GM10266 (cell line): Measurements from ENCODE around the gene IFI35.

Experiments
- DNase-seq: peaks from one replicate; pipeline ENCODE4 v3.0.0; 2012; ENCODE audit errors: extremely low spot score
- TF ChIP-seq, protein P1 (sequence below): IDR thresholded peaks from 2 replicates; pipeline ENCODE4 v1.5.1; 2012; ENCODE audit warnings: mild to moderate bottlenecking, low read depth; ENCODE audit not compliant: control insufficient read depth, insufficient read depth; ENCODE audit errors: missing control alignments

Gene IFI35

DNA sequence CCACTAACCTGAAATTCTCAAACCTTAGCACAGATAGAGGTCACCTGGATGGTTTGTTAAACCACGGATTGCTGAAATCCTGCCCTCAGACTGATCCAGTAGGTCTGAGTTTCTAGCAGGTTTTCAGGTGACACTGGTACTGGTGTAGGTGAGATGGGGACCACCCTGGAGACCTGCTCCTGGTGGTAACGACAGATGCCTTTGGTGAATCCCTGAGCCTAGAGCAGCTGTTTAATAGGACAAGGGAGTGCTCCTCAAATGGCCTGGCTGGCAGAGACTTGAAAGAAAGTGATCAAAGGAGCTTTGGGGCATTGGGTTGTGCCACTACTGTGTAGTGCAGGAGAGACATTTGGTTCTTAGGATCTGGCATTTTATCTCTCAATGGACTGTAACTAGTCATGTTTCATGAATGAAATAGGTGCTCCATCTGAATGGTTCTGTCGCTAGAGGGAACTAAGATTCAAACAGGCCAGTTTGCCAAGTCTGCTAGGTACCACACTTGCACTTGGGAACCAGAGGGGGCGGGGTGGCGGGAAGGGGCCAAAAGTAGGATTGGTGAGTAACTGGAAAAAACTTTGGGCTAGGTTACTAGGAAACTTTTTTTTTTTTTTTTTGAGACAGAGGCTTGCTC lies 2.9 kb upstream of the IFI35 start:
- TF ChIP-seq, protein P1, sequence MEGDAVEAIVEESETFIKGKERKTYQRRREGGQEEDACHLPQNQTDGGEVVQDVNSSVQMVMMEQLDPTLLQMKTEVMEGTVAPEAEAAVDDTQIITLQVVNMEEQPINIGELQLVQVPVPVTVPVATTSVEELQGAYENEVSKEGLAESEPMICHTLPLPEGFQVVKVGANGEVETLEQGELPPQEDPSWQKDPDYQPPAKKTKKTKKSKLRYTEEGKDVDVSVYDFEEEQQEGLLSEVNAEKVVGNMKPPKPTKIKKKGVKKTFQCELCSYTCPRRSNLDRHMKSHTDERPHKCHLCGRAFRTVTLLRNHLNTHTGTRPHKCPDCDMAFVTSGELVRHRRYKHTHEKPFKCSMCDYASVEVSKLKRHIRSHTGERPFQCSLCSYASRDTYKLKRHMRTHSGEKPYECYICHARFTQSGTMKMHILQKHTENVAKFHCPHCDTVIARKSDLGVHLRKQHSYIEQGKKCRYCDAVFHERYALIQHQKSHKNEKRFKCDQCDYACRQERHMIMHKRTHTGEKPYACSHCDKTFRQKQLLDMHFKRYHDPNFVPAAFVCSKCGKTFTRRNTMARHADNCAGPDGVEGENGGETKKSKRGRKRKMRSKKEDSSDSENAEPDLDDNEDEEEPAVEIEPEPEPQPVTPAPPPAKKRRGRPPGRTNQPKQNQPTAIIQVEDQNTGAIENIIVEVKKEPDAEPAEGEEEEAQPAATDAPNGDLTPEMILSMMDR: no peak
- no peak for DNase-seq

DNA sequence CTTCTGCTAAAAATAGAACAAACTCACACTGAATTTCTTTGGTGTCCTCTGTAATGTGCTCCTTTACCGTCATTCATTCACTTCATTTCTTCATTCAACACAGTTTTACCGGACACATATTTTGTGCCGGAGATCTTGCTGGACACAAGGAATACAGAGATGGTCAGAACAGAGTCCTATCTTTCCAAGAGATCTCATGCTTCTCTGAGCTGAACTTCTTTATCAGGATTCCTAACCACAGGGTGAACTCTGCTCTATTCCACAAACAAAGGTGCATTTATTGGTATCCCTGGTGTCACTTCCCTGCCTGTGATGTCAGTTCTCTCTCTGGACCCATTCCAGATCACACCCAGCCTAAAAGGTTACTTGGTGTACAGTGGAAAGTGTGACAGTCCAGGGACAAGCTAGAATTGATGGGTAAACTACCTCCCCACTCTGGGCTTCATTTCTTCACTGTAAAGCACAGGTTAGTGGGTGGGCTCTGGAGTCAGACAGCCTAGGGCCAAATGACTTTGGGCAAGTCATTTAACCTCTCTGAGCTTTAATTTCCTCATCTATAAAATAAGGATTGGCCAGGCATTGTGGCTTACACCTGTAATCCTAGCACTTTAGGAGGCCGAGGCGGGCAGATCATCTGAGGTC lies 4.2 kb downstream of the IFI35 start:
- TF ChIP-seq, protein P1: no peak
- no peak for DNase-seq

DNA sequence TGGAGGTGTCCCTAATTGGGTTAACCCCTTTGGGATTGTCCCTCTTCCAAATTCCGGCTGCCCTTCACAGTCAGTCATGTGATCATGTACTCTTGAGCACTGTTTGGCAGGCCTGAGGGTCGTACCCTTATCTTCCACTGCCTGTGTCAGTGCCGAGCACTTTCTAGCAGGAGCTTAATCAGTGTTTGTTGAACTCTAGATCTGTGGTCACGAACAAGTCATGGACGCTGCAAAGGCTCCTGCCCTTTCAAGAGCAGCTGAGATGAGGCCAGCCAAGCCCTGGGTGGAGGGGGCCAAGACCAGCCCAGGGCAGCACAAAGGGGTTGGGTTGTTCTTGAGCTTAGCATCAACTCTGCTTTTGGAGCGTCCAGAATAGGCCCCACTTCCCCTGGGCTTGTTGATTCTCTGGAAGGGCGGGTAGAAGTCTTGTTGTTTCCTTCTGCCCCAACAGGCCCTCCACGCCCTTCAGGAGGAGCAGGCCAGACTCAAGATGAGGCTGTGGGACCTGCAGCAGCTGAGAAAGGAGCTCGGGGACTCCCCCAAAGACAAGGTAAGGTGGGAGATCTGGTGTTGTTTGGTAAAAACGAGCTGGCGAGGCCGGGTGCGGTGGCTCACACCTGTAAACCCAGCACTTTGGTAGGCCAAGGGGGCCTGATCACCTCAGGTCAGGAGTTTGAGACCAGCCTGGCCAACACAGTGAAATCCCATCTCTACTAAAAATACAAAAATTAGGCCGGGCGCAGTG lies 5.3 kb downstream of the IFI35 start:
- no peak for DNase-seq
- TF ChIP-seq, protein P1: no peak

DNA sequence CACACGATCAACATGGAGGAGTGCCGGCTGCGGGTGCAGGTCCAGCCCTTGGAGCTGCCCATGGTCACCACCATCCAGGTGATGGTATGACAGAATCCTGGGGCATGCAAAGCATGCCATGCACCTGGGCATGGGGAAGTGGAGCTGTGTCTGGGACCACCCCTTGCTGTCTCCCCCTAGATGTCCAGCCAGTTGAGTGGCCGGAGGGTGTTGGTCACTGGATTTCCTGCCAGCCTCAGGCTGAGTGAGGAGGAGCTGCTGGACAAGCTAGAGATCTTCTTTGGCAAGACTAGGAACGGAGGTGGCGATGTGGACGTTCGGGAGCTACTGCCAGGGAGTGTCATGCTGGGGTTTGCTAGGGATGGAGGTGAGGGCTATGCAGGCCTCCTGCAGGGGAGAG lies 6.7 kb downstream of the IFI35 start:
- TF ChIP-seq, protein P1: no peak
- DNase-seq: no peak

DNA sequence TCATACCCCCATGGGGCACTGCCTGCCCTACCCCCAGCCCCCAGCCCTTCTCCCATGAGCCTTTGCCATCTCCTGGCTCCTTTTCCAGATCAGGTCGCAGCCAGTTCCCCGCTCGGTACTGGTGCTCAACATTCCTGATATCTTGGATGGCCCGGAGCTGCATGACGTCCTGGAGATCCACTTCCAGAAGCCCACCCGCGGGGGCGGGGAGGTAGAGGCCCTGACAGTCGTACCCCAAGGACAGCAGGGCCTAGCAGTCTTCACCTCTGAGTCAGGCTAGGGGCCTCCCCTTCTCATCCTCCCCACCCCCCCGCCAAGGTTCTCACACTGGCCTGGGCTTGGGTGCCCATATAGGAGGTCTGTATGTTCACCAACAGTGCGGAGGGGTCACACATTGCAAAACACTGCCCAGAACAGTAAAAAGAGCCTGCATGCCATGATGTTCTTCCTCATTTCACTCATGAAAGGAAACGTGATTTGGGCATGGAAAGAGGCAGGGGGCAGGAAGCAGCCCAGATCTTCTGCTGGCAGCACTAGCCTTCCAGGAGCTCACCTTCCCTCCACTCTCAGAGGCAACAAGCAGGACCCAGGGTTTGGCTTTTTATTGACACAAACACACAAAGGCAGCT lies 7.5 kb downstream of the IFI35 start:
- no peak for DNase-seq
- TF ChIP-seq, protein P1: no peak

DNA sequence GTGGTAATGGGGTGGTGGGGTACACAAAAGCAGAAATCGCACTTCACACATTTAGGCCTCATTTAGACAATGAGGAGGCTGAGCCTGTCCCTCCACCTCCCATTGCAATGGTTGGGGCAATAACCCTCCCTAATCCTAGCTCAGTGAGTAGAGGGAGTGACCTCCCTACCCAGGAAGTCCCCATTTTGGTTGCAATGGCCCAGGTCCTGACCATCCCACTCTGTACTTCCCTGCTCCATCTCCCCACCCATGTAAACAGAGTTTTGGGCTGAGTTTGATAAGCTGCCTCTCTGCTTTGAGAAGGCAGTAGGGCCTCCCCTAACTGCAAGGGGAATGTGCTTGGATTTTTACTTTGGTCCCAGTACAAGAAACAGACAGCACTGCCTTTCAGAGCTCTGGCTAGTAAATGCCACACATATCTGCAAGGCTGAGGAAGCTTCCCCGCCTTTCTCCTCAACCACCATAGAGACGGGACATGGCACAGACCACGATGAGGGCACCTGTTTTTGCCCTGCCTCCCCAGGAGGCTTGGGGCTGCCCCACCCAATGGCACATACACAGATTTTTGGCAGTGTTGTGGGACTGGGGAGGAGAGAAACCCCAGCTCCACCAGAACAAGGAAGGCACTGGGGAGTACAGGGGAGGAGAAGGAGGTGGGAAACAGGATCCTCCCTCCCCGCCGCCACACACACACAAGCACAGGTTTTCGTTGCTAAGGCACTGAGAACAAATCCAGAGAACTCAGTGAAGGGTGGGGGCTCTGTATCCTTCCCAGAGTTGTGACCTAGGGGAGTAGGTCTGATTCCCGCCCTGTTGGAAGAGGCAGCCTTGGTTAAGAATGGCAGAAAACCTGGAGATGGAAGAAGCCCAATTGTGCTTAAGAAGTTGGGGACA lies 8.3 kb downstream of the IFI35 start:
- no peak for DNase-seq
- TF ChIP-seq, protein P1: no peak
